PC-3 (cell line): ENCODE results near the gene DIP2A. TPM values are rescaled to one million over a fixed set of nuclear protein-coding genes. Genes with fewer than 3 reads are reported as not detected.

Experiments used
- ATAC-seq: fragments of 200-7000 bp; cut with Tn5 transposase; 2 replicates; pipeline ENCODE4 v1.9.1; 2020; ENCODE audit warnings: mild to moderate bottlenecking, moderate library complexity
- BruUV-seq: library from RNA; stranded (reverse); fragments of 400-500 nt; replicated peaks from 2 replicates; lab custom pipeline; 2021; lab: Mats Ljungman, UMichigan
- CTCF ChIA-PET: fragments of 300-600 bp; sonication (Branson Sonifier 250); formaldehyde crosslinking; loops from one replicate; lab custom pipeline; 2022; ENCODE audit warnings: antibody characterized with exemption; lab: Charles Lee
- POLR2A ChIA-PET: fragments of 300-600 bp; sonication (Branson Sonifier 250); formaldehyde crosslinking; loops from one replicate; lab custom pipeline; 2022; ENCODE audit warnings: antibody characterized with exemption; ENCODE audit not compliant: unreplicated experiment; lab: Charles Lee
- DNase-seq: peaks from one replicate; pipeline ENCODE4 v3.0.0-alpha.2; 2015
- H2AFZ ChIP-seq: fragments of 300-600 bp; sonication (generic); 2 replicates; pipeline ENCODE4 v1.6.0; 2016; ENCODE audit warnings: antibody characterized with exemption, low read length
- H3F3A ChIP-seq: fragments of 300-600 bp; sonication (generic); one replicate; pipeline ENCODE4 v1.6.0; 2017; ENCODE audit warnings: antibody characterized with exemption, low read length, control low read depth, mild to moderate bottlenecking; ENCODE audit not compliant: unreplicated experiment
- H3K27ac ChIP-seq: fragments of 300-600 bp; sonication (generic); 2 replicates; pipeline ENCODE4 v1.5.1; 2016; ENCODE audit warnings: mild to moderate bottlenecking, low read length
- H3K27me3 ChIP-seq: fragments of 300-600 bp; sonication (generic); 2 replicates; pipeline ENCODE4 v1.6.1; 2016; ENCODE audit warnings: low read length, mixed read lengths
- H3K36me3 ChIP-seq: fragments of 300-600 bp; sonication (generic); 2 replicates; pipeline ENCODE4 v1.6.1; 2016; ENCODE audit warnings: low read depth, mixed run types, low read length, mixed read lengths
- H3K4me1 ChIP-seq: fragments of 300-600 bp; sonication (generic); 2 replicates; pipeline ENCODE4 v1.5.1; 2016; ENCODE audit warnings: low read length; ENCODE audit not compliant: insufficient read depth
- H3K4me2 ChIP-seq: fragments of 300-600 bp; sonication (generic); 2 replicates; pipeline ENCODE4 v1.6.0; 2016; ENCODE audit warnings: low read length
- H3K4me3 ChIP-seq: fragments of 300-600 bp; sonication (generic); 2 replicates; pipeline ENCODE4 v1.5.1; 2016; ENCODE audit warnings: mild to moderate bottlenecking, low read length, mixed read lengths
- H3K79me2 ChIP-seq: fragments of 300-600 bp; sonication (generic); 2 replicates; pipeline ENCODE4 v1.6.1; 2017; ENCODE audit warnings: low read length, mixed read lengths
- H3K9ac ChIP-seq: fragments of 300-600 bp; sonication (generic); 2 replicates; pipeline ENCODE4 v1.6.0; 2016; ENCODE audit warnings: mild to moderate bottlenecking, low read length
- H3K9me2 ChIP-seq: fragments of 300-600 bp; sonication (generic); replicated peaks from 2 replicates; pipeline ENCODE4 v1.6.1; 2016; ENCODE audit warnings: mixed run types, low read length, mixed read lengths
- H3K9me3 ChIP-seq: fragments of 300-600 bp; sonication (generic); 2 replicates; pipeline ENCODE4 v1.6.1; 2016; ENCODE audit warnings: low read length, mixed read lengths
- H4K20me1 ChIP-seq: fragments of 300-600 bp; sonication (generic); 2 replicates; pipeline ENCODE4 v1.6.1; 2016; ENCODE audit warnings: low read length, mixed read lengths
- CTCF ChIP-seq: fragments of 300-600 bp; sonication (generic); conservative IDR thresholded peaks from 2 replicates; pipeline ENCODE4 v1.5.1; 2017; ENCODE audit warnings: antibody characterized with exemption, low read depth, mild to moderate bottlenecking, low read length
- EZH2 ChIP-seq: fragments of 300-600 bp; sonication (generic); IDR thresholded peaks from one replicate; pipeline ENCODE4 v1.6.1; 2017; ENCODE audit warnings: antibody characterized with exemption, mild to moderate bottlenecking, low read length; ENCODE audit not compliant: unreplicated experiment
- EZH2phosphoT487 ChIP-seq: fragments of 300-600 bp; sonication (generic); IDR thresholded peaks from 2 replicates; pipeline ENCODE4 v1.6.1; 2018; ENCODE audit warnings: mild to moderate bottlenecking, antibody characterized with exemption, low read length, borderline replicate concordance
- intact Hi-C: fragments of 100-400 bp; cut with micrococcal nuclease; formaldehyde crosslinking; loops from 2 replicates; pipeline ENCODE4 v1.9.0; 2023
- total RNA-seq: library from RNA; depleted of rRNA; stranded (reverse); fragments of >200 nt; gene quantifications from 2 replicates; pipeline ENCODE4 v1.2.3, GENCODE V29; 2014

The DIP2A gene
- total RNA-seq, 1 experiment from 2014 or later, result 23.7 TPM

- Histone ChIP-seq H2AFZ (no peak overlapping the region), H3K9ac (no peak overlapping the region), H3K4me2 (no peak overlapping the region), H3K4me3 (no peak overlapping the region), H3K79me2 (no peaks in the 10 kb centered on the region), H4K20me1 (no peaks in the 10 kb centered on the region), H3K27me3 (no peaks in the 10 kb centered on the region), H3K9me3 (no peaks in the 10 kb centered on the region), H3K27ac (no peak overlapping the region), H3K36me3 (peaks cover 27% of the 10 kb centered on the region), H3F3A (no peaks in the 10 kb centered on the region), H3K9me2 (no peaks in the 10 kb centered on the region), H3K4me1 (no peaks in the 10 kb centered on the region)
- TF ChIP-seq EZH2phosphoT487 (no peak), CTCF (peak; percentile 24; the same call in 1 of the 2 replicates)
- ATAC-seq, result peak; percentile 56; the same call in 1 of the 2 replicates
- no peak for DNase-seq
- intact Hi-C loops, result no loop called here
- POLR2A ChIA-PET, result no interaction called here
- no TSS peak for BruUV-seq
- CTCF ChIA-PET, result interaction anchor here (0.6 kb wide), 1 partner anchor 168 kb away, joined by 3 read pairs; no protein-coding TSS in a partner anchor
These were observed 38.2 kb upstream of the DIP2A start for GRCh38 chr21:46420241-46421190.

- Histone ChIP-seq H3K79me2 (no peaks in the 10 kb centered on the region), H3K4me2 (no peak overlapping the region), H3K9me2 (no peaks in the 10 kb centered on the region), H3K27me3 (no peaks in the 10 kb centered on the region), H4K20me1 (no peaks in the 10 kb centered on the region), H3F3A (no peaks in the 10 kb centered on the region), H2AFZ (no peak overlapping the region), H3K4me1 (no peaks in the 10 kb centered on the region), H3K9ac (no peak overlapping the region), H3K27ac (no peak overlapping the region), H3K36me3 (peaks cover 21% of the 10 kb centered on the region), H3K9me3 (no peaks in the 10 kb centered on the region), H3K4me3 (no peak overlapping the region)
- DNase-seq (no peak), ATAC-seq (no peak)
- ChIA-PET CTCF (interaction anchor here (0.6 kb wide), 1 partner anchor 169 kb away, joined by 3 read pairs; no protein-coding TSS in a partner anchor), POLR2A (no interaction called here)
- TF ChIP-seq CTCF (no peak), EZH2 (no peak), EZH2phosphoT487 (no peak)
- BruUV-seq, result no TSS peak
- intact Hi-C loops, result no loop called here
These were observed 37.4 kb upstream of the DIP2A start for GRCh38 chr21:46421191-46421750.
